OCI-LY3 (cell line): ENCODE data around the gene KCNH5.

Source experiments
- CTCF ChIP-seq: fragments of 200-600, 300-600 bp; sonication (generic); IDR thresholded peaks from 2 replicates; pipeline ENCODE4 v1.5.1; 2014; ENCODE audit warnings: antibody characterized with exemption, low read length, low read depth
- EZH2phosphoT487 ChIP-seq: fragments of 200-600 bp; shearing (Covaris generic); IDR thresholded peaks from 2 replicates; pipeline ENCODE4 v1.6.1; 2018; ENCODE audit warnings: antibody characterized with exemption, mixed run types, low read depth

GRCh38 chr14:62777510-62777909, 267.7 kb downstream of the KCNH5 start:
- TF ChIP-seq EZH2phosphoT487 (no peak), CTCF (no peak)
